HL-60 (cell line): ENCODE measurements around the gene NMNAT1.

Experiments
- DNase-seq, 2 experiments: peaks; one replicate each; pipeline ENCODE4 v3.0.0-alpha.2; 2010 to 2020; ENCODE audit warnings: low read depth in 1 of 2, low spot score in 1 of 2
- H3K27ac ChIP-seq: fragments of 250-450 bp; sonication (Bioruptor Pico); replicated peaks from 2 replicates; pipeline ENCODE4 v1.5.1; 2020; ENCODE audit warnings: mild to moderate bottlenecking, moderate library complexity
- H3K27me3 ChIP-seq: fragments of 250-450 bp; sonication (Bioruptor Pico); 2 replicates; pipeline ENCODE4 v1.5.1; 2021; ENCODE audit warnings: mild to moderate bottlenecking, moderate library complexity; ENCODE audit not compliant: insufficient read depth, poor library complexity, severe bottlenecking
- H3K4me3 ChIP-seq: replicated peaks from 2 replicates; pipeline ENCODE4 v1.5.1; 2011; ENCODE audit warnings: mild to moderate bottlenecking, control low read depth, low read length; ENCODE audit not compliant: insufficient read depth
- GABPA ChIP-seq: IDR thresholded peaks from 2 replicates; pipeline ENCODE4 v1.6.1; 2012; ENCODE audit warnings: low read depth
- POLR2AphosphoS5 ChIP-seq: IDR thresholded peaks from 2 replicates; pipeline ENCODE4 v1.6.1; 2012; ENCODE audit warnings: low read depth
- SPI1 ChIP-seq: IDR thresholded peaks from 2 replicates; pipeline ENCODE4 v1.6.1; 2012; ENCODE audit warnings: low read depth, mild to moderate bottlenecking, borderline replicate concordance
- TF ChIP-seq, protein P1 (sequence below): IDR thresholded peaks from 2 replicates; pipeline ENCODE4 v1.6.1; 2012; ENCODE audit warnings: low read depth; ENCODE audit not compliant: insufficient replicate concordance
- TF ChIP-seq, protein P2 (sequence below): IDR thresholded peaks from one replicate; pipeline ENCODE4 v1.5.1; 2011; ENCODE audit warnings: low read length, control low read depth, inconsistent platforms; ENCODE audit not compliant: insufficient read depth

The NMNAT1 gene

DNA sequence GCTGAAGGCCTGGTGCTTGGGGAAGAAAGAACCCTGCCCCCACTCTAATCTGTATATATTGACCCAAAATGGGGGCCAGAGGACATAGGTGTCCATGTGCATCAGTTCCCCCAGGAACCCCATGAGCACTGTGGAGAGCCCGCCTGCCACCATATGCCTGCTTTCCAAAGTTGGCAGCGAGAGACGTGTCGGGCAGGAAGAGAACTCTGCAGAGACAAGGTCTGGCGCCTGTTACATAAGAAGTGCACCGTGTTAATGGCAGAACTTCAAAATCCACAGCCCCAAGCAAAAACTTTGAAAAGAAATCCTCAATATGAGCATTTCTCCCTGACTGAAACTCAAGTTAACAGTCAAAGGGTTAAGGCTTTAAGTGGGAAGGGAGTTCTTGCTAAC lies 41.2 kb upstream of the NMNAT1 start:
- DNase-seq = no peak
- H3K27ac ChIP-seq = no peak overlapping the region
- TF ChIP-seq SPI1 (no peak), POLR2AphosphoS5 (no peak), GABPA (no peak)
- TF ChIP-seq, protein P1, sequence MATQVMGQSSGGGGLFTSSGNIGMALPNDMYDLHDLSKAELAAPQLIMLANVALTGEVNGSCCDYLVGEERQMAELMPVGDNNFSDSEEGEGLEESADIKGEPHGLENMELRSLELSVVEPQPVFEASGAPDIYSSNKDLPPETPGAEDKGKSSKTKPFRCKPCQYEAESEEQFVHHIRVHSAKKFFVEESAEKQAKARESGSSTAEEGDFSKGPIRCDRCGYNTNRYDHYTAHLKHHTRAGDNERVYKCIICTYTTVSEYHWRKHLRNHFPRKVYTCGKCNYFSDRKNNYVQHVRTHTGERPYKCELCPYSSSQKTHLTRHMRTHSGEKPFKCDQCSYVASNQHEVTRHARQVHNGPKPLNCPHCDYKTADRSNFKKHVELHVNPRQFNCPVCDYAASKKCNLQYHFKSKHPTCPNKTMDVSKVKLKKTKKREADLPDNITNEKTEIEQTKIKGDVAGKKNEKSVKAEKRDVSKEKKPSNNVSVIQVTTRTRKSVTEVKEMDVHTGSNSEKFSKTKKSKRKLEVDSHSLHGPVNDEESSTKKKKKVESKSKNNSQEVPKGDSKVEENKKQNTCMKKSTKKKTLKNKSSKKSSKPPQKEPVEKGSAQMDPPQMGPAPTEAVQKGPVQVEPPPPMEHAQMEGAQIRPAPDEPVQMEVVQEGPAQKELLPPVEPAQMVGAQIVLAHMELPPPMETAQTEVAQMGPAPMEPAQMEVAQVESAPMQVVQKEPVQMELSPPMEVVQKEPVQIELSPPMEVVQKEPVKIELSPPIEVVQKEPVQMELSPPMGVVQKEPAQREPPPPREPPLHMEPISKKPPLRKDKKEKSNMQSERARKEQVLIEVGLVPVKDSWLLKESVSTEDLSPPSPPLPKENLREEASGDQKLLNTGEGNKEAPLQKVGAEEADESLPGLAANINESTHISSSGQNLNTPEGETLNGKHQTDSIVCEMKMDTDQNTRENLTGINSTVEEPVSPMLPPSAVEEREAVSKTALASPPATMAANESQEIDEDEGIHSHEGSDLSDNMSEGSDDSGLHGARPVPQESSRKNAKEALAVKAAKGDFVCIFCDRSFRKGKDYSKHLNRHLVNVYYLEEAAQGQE = no peak
- TF ChIP-seq, protein P2, sequence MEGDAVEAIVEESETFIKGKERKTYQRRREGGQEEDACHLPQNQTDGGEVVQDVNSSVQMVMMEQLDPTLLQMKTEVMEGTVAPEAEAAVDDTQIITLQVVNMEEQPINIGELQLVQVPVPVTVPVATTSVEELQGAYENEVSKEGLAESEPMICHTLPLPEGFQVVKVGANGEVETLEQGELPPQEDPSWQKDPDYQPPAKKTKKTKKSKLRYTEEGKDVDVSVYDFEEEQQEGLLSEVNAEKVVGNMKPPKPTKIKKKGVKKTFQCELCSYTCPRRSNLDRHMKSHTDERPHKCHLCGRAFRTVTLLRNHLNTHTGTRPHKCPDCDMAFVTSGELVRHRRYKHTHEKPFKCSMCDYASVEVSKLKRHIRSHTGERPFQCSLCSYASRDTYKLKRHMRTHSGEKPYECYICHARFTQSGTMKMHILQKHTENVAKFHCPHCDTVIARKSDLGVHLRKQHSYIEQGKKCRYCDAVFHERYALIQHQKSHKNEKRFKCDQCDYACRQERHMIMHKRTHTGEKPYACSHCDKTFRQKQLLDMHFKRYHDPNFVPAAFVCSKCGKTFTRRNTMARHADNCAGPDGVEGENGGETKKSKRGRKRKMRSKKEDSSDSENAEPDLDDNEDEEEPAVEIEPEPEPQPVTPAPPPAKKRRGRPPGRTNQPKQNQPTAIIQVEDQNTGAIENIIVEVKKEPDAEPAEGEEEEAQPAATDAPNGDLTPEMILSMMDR = no peak
- H3K4me3 ChIP-seq = no peak overlapping the region
- no peaks in the 10 kb centered on the region for H3K27me3 ChIP-seq

DNA sequence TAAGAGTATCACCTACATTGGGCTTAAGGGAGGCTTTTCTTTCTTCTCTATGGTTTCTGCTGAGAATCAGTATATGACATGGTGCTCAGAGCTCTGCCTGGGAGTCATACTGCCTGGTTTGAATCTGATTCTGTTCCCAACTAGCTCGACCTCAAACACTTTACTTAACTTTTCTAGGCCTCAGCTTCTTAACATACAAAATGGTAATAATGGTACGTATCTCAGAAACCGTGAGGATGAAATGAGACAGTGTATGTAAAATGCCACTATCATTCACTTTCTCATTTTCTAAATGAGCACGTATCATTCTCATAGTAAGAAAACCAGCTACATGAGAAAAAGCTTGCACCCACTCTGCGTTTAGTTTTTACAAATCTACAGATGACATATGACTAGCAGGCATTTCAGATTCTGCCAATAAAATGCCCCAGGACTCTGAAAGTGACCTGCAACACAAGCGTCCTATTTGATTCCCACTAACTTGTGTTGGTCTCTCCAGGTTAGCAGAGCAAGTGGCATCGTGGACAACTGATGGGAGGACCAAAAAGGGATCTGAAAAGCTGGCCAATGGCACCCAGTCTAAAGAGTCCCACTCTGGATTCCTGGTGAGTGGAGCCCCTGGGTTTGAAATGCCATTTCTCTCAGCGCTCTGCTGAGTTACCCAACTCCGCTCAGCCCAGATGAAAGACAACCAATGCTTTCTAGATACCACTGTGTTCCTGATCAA lies 39.3 kb upstream of the NMNAT1 start:
- Histone ChIP-seq H3K4me3 (no peak overlapping the region), H3K27ac (no peak overlapping the region), H3K27me3 (no peaks in the 10 kb centered on the region)
- no peak for TF ChIP-seq GABPA
- no peak for TF ChIP-seq POLR2AphosphoS5
- DNase-seq = no peak

DNA sequence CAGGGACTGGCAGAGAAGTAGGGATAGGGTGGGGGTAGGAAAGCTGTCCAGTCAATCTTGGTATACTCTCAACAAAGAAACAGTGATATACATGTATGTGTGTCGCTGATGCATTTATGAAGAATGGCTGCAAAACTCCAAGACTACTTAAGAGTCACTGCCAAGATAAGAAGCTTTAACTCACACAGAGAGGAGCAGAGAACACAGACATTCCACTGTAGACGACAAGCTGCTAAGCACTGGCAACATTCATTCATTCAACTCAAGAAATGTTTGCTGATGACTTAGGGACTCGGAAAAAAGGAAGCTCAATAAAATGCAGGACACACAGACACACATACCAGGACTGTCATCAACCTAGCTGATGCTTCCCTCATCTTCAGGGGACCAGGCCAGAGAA lies 38.7 kb upstream of the NMNAT1 start:
- no peak for DNase-seq
- no peaks in the 10 kb centered on the region for H3K27me3 ChIP-seq
- H3K4me3 ChIP-seq = no peak overlapping the region
- TF ChIP-seq, protein P2 = no peak
- TF ChIP-seq SPI1 = no peak
- no peak for TF ChIP-seq POLR2AphosphoS5
- TF ChIP-seq, protein P1 = no peak
- TF ChIP-seq GABPA = no peak
- no peak overlapping the region for H3K27ac ChIP-seq

DNA sequence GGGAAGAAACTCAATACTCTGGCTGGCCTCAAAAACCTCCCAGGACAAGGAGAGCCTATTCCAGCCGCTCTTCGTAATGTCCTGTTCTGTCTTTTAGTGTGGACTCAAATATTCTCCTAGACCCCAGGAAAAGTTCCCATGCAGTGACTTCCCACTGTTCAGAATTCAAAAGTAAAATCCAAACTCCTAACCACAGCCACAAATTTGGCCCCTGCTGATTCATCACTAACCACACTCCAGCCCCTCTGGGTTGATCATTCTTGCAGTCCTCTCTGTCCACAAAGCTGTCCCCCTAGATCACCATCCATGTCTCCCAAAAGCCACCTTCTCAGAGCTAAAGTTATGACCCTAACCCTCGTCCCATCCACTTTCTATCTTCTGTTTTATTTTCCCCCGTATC lies 38.3 kb upstream of the NMNAT1 start:
- Histone ChIP-seq H3K4me3 (no peak overlapping the region), H3K27me3 (no peaks in the 10 kb centered on the region), H3K27ac (no peak overlapping the region)
- no peak for DNase-seq
- TF ChIP-seq, protein P2 = no peak
- TF ChIP-seq SPI1 (no peak), GABPA (no peak), POLR2AphosphoS5 (no peak)
- TF ChIP-seq, protein P1 = no peak
